SK-N-MC (cell line): ENCODE results near the gene ATG13.

ENCODE experiments used
- EZH2 ChIP-seq: fragments of 200-600 bp; sonication (generic); IDR thresholded peaks from one replicate; pipeline ENCODE4 v1.6.1; 2017; ENCODE audit warnings: antibody characterized with exemption
- POLR2AphosphoS5 ChIP-seq: IDR thresholded peaks from 2 replicates; pipeline ENCODE4 v1.6.1; 2012; ENCODE audit warnings: mild to moderate bottlenecking, low read depth, low read length, borderline replicate concordance

DNA sequence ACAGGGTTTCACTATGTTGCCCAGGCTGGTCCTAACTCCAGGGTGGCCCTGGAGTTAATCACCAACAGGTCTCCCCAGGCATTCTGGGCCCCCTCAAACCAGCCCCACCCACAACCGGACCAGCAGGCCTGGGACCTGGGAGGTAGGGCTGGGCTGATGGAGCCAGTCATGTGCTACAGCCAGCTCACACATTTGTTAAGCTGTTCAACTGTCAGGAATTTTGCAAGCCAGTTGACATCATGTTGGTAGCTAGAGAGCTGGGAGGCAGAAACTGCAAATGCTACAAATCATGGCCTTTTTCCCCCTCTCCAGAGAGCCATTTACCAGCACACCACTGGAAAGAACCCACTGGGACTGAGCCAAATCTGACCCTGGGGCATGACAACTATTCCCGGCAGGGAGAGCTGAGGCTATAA lies 76.3 kb downstream of the ATG13 start:
- TF ChIP-seq POLR2AphosphoS5 = no peak
- no peak for TF ChIP-seq EZH2
